ENCODE measurements around the gene COL6A1. TPM values are rescaled to one million over a fixed set of nuclear protein-coding genes. Genes with fewer than 3 reads are reported as not detected.

Gene COL6A1
- polyA plus RNA-seq, 1 of the 3 experiments (the other 2 are of a cell fraction) = 107 TPM

DNA sequence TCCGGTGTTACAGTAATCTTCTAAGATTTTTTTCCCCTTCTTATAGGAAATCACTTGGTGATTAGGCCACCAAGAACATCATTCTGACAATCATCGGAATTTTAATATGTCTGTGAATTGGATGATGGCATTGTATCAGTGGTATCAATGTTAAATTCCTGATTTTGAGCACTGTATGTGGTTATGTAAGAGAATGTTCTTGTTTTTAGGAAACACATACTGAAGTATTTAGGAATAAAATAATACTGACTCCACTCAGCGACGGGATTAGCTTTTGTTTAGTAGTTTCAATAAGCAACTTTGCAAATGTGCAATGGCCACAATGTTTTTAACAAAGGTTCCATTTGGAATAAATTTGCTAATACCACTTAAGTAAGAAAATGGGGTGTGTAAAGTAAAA lies 30.6 kb downstream of the COL6A1 start:
- no peak for TF ChIP-seq GABPA (IDR thresholded peaks at IDR 0.05; ENCODE audit: low read depth)
- no peak for TF ChIP-seq YY1 (IDR thresholded peaks at IDR 0.05; ENCODE audit: low read depth)
- TF ChIP-seq RAD21 (IDR thresholded peaks at IDR 0.05; ENCODE audit: low read length) = no peak
- TF ChIP-seq POLR2AphosphoS5 (IDR thresholded peaks at IDR 0.05; ENCODE audit: low read depth, low read length) = no peak
- TF ChIP-seq FOXJ3 (CRISPR knock-in tag; IDR thresholded peaks at IDR 0.05) = no peak
- TF ChIP-seq CTCF (IDR thresholded peaks at IDR 0.05) = no peak
- TF ChIP-seq, protein P1, sequence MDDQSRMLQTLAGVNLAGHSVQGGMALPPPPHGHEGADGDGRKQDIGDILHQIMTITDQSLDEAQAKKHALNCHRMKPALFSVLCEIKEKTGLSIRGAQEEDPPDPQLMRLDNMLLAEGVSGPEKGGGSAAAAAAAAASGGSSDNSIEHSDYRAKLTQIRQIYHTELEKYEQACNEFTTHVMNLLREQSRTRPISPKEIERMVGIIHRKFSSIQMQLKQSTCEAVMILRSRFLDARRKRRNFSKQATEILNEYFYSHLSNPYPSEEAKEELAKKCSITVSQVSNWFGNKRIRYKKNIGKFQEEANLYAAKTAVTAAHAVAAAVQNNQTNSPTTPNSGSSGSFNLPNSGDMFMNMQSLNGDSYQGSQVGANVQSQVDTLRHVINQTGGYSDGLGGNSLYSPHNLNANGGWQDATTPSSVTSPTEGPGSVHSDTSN (IDR thresholded peaks at IDR 0.05) = no peak
- no peak for TF ChIP-seq MEF2A (IDR thresholded peaks at IDR 0.05; ENCODE audit: borderline replicate concordance, low read depth)
- no peak for TF ChIP-seq RCOR1 (IDR thresholded peaks at IDR 0.05; ENCODE audit: low read length)
- TF ChIP-seq NRF1 (IDR thresholded peaks at IDR 0.05; ENCODE audit: low read depth, low read length) = no peak
- TF ChIP-seq, protein P2, sequence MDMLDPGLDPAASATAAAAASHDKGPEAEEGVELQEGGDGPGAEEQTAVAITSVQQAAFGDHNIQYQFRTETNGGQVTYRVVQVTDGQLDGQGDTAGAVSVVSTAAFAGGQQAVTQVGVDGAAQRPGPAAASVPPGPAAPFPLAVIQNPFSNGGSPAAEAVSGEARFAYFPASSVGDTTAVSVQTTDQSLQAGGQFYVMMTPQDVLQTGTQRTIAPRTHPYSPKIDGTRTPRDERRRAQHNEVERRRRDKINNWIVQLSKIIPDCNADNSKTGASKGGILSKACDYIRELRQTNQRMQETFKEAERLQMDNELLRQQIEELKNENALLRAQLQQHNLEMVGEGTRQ (IDR thresholded peaks at IDR 0.05; ENCODE audit: borderline replicate concordance, low read depth, low read length) = no peak
- TF ChIP-seq USF1 (IDR thresholded peaks at IDR 0.05; ENCODE audit: borderline replicate concordance, low read depth) = no peak
- no peak for TF ChIP-seq CHD2 (IDR thresholded peaks at IDR 0.05; ENCODE audit: low read length, partially characterized antibody)
- no peak for TF ChIP-seq MXI1 (IDR thresholded peaks at IDR 0.05; ENCODE audit: low read depth, low read length)
- TF ChIP-seq ZBTB33 (IDR thresholded peaks at IDR 0.05; ENCODE audit: borderline replicate concordance, low read depth) = no peak
- TF ChIP-seq IRF3 (IDR thresholded peaks at IDR 0.05; ENCODE audit: low read depth, low read length) = no peak
- TF ChIP-seq TEAD4 (IDR thresholded peaks at IDR 0.05; ENCODE audit: borderline replicate concordance, insufficient read depth) = no peak
- TF ChIP-seq, protein P3, sequence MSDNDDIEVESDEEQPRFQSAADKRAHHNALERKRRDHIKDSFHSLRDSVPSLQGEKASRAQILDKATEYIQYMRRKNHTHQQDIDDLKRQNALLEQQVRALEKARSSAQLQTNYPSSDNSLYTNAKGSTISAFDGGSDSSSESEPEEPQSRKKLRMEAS (IDR thresholded peaks at IDR 0.05; ENCODE audit: low read depth) = no peak
- 86% methylated on average over 4 of the region's 4 CpGs for WGBS (ENCODE audit: low lambda C conversion rate)
- CTCF ChIA-PET = interaction anchor here (1.7 kb wide), 1 partner anchor 76 kb away, joined by 3 read pairs; no protein-coding TSS in a partner anchor
- no peak for DNase-seq
- H4K20me1 ChIP-seq (ENCODE audit: insufficient read depth) = no peaks in the 10 kb centered on the region
- no peak overlapping the region for H2AFZ ChIP-seq (ENCODE audit: low read depth)
- H3K9ac ChIP-seq = no peak overlapping the region
- H3K9me2 ChIP-seq = no peaks in the 10 kb centered on the region
- no peaks in the 10 kb centered on the region for H3K9me3 ChIP-seq
- no peaks in the 10 kb centered on the region for H3K36me3 ChIP-seq (replicated peaks in 1 of 2; ENCODE audit: control insufficient read depth in 1 of 2, insufficient read depth in 2 of 2, low read length in 1 of 2)
- POLR2A ChIA-PET = no interaction called here
- no peaks in the 10 kb centered on the region; the same call in 1 of the 2 replicates for H3K27me3 ChIP-seq (ENCODE audit: insufficient read depth)
- H3K27ac ChIP-seq (ENCODE audit: low read depth in 2 of 2, low read length in 1 of 2) = no peak overlapping the region
- H3F3A ChIP-seq (replicated peaks; ENCODE audit: insufficient read depth) = no peaks in the 10 kb centered on the region
- no peaks in the 10 kb centered on the region for H3K4me1 ChIP-seq (ENCODE audit: control insufficient read depth in 1 of 2, insufficient read depth in 2 of 2, low read depth in 1 of 2, low read length in 1 of 2)
- H3K4me3 ChIP-seq (ENCODE audit: low read depth in 2 of 2, low read length in 1 of 2) = no peak overlapping the region
- H3K4me2 ChIP-seq = no peak overlapping the region
- no peaks in the 10 kb centered on the region for H3K79me2 ChIP-seq (ENCODE audit: insufficient read depth)
